GM19372 (cell line): ENCODE measurements around the gene TPX2.

Experiments used
- ATAC-seq: cut with Tn5 transposase; IDR thresholded peaks from one replicate; pipeline ENCODE4 v1.9.1; 2021; ENCODE audit warnings: mild to moderate bottlenecking, low read depth, moderate library complexity; ENCODE audit not compliant: unreplicated experiment

The TPX2 gene

DNA sequence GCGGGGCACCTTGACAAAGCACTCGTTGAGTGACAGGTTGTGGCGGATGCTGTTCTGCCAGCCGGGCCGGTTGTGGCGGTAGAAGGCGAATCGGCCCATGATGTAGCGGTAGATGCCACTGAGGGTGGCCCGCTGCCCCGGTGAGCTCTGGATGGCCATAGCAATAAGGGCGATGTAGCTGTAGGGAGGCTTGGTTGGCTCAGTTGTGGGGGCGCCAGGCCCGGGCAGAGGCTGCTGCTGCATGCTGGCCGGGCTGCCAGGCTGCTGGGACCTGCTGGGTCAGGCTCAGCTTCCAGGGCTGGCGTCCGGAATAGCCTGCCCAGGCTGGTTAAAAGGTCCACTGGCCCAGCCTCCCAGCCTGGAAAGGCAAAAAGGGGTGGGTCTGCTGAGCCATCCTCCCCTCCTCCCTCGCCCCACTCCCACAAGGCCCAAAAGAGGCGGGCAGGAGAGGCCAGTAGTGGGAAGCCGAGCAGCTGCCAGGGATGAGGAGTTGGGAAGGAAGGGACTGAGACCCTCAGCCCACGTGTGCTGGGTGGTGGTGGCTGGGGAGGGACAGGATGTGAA is 106.3 kb downstream of the TPX2 start, which contains the start of gene FOXS1:
Gene FOXS1, minus strand, starts transcription at position 305 of the 564 bp plus-strand sequence. Its CDS starts 62 bp downstream, at position 243.
- ATAC-seq: no peak

DNA sequence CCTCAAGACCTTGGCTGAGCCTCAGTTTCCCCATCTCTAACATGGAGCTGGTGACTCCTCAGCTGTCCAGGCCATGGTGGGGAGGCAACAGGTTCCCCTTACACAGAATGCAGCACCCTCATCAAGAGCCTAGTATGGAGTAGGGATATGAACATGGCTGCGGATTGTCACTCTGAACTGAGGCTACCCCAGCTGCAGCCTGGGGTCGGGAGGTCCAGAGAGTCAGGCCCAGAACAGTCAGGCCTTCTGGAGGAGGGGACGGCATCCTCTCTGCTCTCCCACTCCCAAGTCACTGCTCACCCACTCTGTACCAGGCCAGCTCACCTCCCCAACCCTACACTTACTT is 107.7 kb downstream of the TPX2 start:
- no peak for ATAC-seq

DNA sequence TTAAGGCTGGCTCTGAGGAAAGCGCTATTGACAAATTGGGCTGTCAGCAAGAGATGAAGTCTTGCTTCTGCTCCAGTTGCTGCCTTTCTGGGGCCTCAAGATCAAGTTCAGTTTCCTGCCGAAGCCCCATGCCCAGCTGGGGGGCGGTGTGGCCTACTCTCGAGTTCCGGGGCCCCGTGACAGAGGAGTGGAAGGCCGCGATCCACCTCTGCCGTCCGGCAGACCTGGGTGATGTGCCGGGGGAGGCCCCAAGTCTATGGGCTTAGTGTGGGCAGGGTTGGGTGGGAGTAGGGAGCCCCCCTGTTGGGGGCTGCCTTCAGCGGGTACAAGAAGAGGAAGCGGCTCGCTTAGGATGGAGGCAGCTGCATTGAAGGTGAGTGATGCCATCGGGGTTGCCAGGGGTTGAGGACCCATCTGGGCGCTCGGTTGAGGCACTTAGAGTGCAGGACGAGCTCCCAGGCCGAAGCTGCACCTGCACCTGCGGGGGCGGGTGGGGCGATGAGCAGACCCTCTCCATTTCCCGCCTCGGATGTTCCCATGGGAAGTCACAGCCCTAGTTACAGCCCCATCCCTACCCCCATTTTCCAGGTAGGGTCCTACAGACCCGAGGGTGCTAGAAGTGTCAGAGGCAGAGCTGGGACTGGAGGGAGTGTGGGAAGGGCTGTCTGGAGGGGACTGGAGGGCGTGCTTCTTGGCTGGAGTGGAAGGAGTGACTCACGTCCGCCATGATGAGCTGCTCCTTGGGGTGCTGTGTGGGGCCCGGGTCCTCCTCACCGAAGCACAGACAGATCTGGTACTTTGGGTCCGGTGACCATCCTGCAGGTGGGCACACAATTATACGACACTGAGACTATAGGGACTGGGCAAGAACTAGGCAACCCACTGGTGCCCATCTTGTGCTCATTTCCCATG is 109.3 kb downstream of the TPX2 start:
- no peak for ATAC-seq

DNA sequence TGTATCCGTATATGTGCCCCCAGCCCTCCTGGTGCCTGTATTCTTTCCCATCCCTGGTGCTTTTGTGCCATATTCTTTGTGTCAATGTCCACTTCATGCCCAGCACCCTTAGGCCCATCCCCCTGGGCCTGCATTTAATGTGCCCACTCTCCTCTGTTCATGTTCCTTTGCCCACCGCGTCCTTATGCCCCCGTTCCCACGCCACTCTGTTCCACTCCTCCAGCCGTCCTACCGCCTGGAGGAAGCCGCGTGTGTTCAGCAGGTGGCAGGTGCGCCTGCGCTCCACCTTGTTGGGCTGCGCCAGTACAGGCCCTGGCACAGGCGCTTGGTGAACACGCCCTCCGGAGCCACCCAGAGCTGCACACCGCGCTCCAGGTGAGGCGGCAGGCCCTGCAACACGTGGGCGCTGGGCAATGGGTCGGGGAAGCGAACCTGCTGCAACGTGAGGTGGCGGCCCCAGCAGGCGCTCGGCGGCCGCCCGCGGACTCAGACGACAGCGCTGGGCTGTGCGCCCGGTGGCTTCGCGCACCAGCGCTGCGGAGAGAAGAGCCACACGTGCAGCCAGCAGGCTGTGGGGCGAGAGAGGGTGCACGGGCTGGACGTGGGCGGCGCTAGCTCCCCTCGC is 110.3 kb downstream of the TPX2 start:
- no peak for ATAC-seq
